Suppressor macrophage treated with lipopolysaccharide for 1 hour (primary cell): ENCODE data around the gene CATSPER3.
"Not testable (repeated sequence)": the region's sequence is repeated elsewhere in the genome, so short reads cannot be mapped to it uniquely, and the experiment has no call there.

ENCODE experiments used
- DNase-seq, 3 donors: peaks; one replicate each; pipeline ENCODE4 v3.0.0-alpha.2; 2020 to 2022

The CATSPER3 gene

GRCh38 chr5:134975078-134975715 lies 7.5 kb downstream of the CATSPER3 start:
- no peak for DNase-seq

- DNase-seq, result no peak
These were observed 8.1 kb downstream of the CATSPER3 start for GRCh38 chr5:134975843-134976242.

GRCh38 chr5:134976841-134977240 lies 9.1 kb downstream of the CATSPER3 start:
- DNase-seq, result no peak

GRCh38 chr5:134979416-134979815 lies 11.7 kb downstream of the CATSPER3 start:
- DNase-seq, result no peak

- DNase-seq, result no peak
These were observed 14.5 kb downstream of the CATSPER3 start for GRCh38 chr5:134982230-134982629.

GRCh38 chr5:134989266-134989830 lies 21.6 kb downstream of the CATSPER3 start:
- no peak for DNase-seq

DNA sequence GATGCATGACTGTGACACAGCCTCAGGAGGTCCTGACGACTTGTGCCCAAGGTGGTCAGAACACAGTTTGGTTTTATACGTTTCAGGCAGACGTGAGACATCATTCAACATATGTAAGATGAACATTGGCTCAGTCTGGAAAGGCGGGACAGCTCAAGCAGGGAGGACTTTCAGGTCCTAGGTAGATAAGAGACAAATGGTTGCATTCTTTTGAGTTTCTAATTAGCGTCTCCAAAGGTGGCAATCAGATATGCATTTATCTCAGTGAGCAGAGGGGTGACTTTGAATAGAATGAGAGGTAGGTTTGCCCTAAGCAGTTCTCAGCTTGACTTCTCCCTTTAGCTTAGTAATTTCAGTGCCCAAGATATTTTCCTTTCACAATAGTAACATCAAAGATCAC lies 22.5 kb downstream of the CATSPER3 start:
- DNase-seq, result not testable (repeated sequence)

GRCh38 chr5:134992148-134992547 lies 24.4 kb downstream of the CATSPER3 start:
- DNase-seq, result no peak

GRCh38 chr5:134993161-134993560 lies 25.5 kb downstream of the CATSPER3 start:
- DNase-seq, result no peak

DNA sequence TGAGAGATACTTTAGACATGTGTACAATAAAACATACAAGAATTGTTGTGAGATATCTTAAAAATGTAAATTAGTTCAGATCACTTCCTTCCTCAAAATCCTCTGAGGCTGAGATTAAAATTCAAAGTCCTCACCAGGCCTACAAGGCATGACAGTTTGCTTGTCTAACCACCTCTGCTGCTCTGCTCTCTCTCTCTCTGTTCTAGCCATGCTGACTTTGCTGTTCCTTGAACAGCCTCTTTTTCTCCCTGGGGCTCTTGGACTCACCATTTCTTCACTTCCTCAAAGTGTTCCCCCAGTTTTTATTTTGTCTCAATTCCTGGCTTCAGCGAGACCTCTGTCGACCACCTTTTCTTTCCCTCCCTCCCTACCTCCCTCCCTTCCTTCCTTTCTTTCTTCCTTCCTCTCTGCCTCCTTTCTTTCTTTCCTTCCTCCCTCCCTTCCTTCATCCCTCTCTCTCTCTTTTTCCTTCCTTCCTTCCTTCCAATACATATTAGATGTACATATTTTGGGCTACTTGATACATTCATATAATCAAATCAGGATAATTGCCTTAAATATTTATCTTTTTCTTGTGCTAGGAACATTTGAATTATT lies 27.0 kb downstream of the CATSPER3 start:
- peak; percentile 3 to 24 (median 24) for DNase-seq

GRCh38 chr5:134995850-134996402 lies 28.2 kb downstream of the CATSPER3 start:
- no peak for DNase-seq

DNA sequence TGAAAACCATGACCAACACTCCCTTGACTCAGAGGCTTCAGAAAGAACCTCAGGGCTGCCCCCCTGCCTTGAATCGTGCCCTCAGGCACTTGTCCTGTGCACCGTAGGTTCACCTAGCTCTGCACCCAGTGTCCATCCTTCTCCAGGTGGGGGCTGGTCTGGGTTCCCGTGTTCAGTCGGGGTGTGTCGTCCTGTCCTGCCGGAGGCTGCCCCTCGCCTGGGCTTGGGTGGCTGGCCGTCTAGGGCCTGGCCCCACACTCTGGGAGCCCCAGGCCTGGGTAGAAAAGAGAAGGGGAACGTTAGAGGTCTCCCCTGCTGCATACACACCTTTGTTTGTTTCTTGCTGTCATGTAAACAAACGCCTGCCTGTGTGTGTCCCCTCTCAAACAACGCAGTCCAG lies 29.3 kb downstream of the CATSPER3 start:
- DNase-seq, result no peak

GRCh38 chr5:134998068-134998467 lies 30.4 kb downstream of the CATSPER3 start:
- DNase-seq, result not testable (repeated sequence)

GRCh38 chr5:135004376-135004775 lies 36.7 kb downstream of the CATSPER3 start:
- DNase-seq, result no peak

DNA sequence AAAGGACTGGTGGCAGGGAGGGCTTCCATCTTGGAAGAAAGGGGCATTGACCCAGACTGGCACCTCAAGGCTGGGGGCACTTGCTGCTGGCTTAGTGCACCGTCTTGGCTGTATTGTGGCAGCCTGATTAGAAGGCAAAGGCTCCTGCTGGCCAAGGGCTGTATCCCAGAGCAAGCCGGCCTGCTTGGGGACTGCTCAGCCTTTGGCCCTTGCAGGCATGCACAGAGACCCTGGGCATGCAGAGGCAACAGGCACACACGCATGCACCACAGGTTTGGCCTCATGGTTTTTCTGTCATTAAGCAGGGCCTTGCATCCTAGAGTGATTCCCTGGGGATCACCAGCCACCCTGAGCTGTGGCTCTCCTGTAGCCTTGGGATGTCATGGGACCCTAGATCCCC lies 37.4 kb downstream of the CATSPER3 start:
- no peak for DNase-seq

GRCh38 chr5:135007305-135007704 lies 39.6 kb downstream of the CATSPER3 start:
- DNase-seq, result no peak

DNA sequence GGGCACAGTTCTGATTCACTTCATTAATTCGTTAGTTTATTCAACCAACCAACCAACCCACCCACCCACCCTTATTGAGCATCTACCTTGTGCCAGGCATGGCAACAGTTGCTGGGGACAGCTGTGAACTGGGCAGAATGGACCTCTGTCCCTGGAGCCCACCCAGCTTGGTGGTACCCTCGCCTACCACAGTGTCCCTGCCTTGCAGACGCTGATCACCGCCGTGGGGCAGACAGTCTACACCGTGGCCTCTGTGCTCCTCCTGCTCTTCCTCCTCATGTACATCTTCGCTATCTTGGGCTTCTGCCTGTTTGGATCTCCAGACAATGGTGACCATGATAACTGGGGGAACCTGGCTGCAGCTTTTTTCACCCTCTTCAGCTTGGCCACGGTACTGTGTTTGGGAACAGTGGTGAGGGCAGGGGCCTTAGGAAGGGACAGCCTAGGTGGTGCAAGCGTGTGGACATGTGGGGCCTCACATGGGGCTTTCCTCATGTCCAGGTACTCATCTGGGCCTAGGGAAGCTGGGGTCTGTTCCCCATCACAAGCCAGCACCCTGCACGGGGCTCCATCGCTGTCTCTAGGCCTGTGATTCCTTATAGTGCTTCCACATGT lies 40.1 kb downstream of the CATSPER3 start:
- no peak for DNase-seq

- no peak for DNase-seq
These were observed 40.8 kb downstream of the CATSPER3 start for GRCh38 chr5:135008556-135008955.

DNA sequence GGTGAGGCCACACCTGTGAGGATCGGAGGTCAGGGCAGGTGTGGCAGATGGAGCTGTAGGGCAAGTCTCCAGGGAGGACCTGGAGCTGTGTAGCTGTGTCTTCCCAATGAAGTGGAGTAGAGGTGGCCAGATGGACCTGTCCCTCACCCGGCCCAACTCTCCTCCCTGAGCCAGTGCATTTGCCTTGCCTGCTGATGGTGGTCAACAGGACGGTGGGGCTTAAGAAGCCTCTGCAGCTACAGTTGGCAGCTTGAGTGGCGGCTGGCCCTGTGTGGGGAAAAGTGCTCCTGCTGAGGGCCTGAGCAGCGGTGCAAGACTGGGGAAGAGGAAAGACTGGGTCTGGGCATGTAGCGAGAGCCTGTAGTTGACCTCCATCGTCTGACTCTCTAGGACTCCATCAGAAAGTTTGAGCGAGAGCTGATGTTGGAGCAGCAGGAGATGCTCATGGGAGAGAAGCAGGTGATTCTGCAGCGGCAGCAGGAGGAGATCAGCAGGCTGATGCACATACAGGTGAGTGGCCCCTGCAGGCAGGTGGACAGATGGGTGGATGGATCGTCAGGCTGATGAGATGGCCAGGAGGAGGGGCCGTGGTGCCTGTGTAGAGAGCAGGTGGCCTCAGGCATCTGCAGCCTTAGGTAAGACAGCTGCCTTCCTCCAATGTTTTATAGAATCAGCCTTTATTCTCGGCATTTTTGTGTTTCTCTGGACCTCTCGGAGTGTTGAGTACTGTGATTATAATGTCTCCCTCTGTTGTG lies 41.5 kb downstream of the CATSPER3 start:
- no peak for DNase-seq

GRCh38 chr5:135009736-135010501 lies 42.2 kb downstream of the CATSPER3 start:
- no peak for DNase-seq

DNA sequence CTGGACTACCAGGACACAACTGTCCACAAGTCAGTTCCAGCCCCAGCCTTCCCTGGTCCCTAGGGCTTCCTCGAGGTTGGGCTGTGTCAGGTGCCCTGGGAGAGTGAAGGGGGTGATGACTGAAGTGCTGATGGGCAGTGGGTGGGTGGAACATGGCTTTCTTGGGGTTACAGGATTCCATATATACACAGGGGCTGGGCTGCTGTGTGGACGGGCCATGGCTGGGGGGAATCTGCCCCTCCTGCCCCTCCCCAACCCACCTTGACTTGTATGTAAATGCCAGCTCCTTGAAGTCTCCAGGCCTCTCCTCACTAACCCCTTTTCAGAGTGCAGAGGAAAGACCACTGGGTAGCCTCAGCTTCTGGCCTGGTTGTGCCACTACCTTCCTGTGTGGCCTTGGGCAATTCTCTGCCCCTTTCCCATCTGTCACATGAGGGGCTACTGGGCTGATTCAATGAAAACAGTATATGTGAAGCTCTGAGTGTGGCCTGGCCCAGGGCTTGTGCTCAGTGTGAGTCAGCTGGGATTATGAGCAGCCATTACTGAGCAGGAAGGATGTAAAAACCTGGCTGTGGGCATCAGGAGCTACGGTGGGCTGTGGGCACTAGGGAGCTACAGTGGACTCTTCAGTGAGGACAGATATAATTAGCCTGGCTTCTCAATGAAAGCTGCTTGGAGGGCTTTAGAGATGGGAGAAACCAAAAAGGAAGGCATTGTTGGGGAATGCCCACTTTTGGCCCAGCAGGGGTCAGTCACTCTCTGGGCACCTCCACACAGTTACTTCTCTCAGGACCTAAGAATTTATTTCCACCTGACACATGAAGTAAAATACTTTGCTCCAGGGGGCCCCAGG lies 43.0 kb downstream of the CATSPER3 start:
- peak in 1 of 3 donors; percentile 16 for DNase-seq
